ENCODE data around the gene DCXR. TPM values are rescaled to one million over a fixed set of nuclear protein-coding genes. Genes with fewer than 3 reads are reported as not detected.

Gene DCXR
- total and polyA plus RNA-seq, 2 experiments from 2014 or later: 86.9 to 137 TPM

DNA sequence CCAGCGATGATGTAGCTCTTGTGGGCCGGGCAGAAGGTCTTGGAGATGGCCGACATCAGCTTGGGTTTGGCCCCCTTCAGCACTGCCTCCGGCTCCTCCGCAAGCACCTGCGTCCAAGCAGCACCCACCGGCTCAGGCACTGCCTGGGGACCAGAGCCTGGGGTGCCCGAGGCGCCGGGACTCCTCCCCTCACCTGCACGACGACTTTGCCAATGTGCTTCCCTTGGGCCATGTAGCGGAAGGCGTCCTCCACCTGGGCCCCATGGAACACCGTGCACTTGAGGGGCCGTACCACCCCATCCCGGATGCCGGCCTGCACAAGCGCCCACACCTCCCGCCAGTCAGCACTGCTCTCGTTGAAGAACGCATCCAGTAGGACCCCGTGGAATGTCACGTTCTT is 45.5 kb upstream of the DCXR start:
- H3K36me3 Mint-ChIP-seq (ENCODE audit: low read depth): peaks cover 58% of the 10 kb centered on the region
- ATAC-seq (no peak), DNase-seq (ENCODE audit: low spot score) (no peak)
- peaks cover 18% of the 10 kb centered on the region for H3K27me3 Mint-ChIP-seq (ENCODE audit: insufficient read depth, low read depth, poor library complexity)
- Histone ChIP-seq H3K79me2 (replicated peaks; ENCODE audit: insufficient read depth) (no peaks in the 10 kb centered on the region), H3K27ac (ENCODE audit: low read depth) (no peak overlapping the region), H3K4me1 (ENCODE audit: insufficient read depth) (no peaks in the 10 kb centered on the region), H4K20me1 (replicated peaks; ENCODE audit: insufficient read depth) (peaks cover 8% of the 10 kb centered on the region), H3F3A (replicated peaks; ENCODE audit: low read depth) (peaks cover 17% of the 10 kb centered on the region), H3K36me3 (ENCODE audit: insufficient read depth) (peaks cover 12% of the 10 kb centered on the region; the same call in 1 of the 2 replicates), H3K9me2 (ENCODE audit: insufficient read depth) (no peaks in the 10 kb centered on the region), H3K27me3 (ENCODE audit: insufficient read depth) (no peaks in the 10 kb centered on the region), H3K4me2 (no peak overlapping the region), H2AFZ (no peak overlapping the region), H3K4me3 (no peak overlapping the region)
- TF ChIP-seq NANOG (IDR thresholded peaks at IDR 0.05; ENCODE audit: borderline replicate concordance): no peak
- TF ChIP-seq POLR2AphosphoS5 (IDR thresholded peaks at IDR 0.05; ENCODE audit: low read depth): no peak; the same call in 1 of the 2 replicates
- TF ChIP-seq EZH2phosphoT487 (IDR thresholded peaks at IDR 0.05; ENCODE audit: unreplicated experiment): no peak
- TF ChIP-seq, protein P1, sequence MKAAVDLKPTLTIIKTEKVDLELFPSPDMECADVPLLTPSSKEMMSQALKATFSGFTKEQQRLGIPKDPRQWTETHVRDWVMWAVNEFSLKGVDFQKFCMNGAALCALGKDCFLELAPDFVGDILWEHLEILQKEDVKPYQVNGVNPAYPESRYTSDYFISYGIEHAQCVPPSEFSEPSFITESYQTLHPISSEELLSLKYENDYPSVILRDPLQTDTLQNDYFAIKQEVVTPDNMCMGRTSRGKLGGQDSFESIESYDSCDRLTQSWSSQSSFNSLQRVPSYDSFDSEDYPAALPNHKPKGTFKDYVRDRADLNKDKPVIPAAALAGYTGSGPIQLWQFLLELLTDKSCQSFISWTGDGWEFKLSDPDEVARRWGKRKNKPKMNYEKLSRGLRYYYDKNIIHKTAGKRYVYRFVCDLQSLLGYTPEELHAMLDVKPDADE (IDR thresholded peaks at IDR 0.05): no peak
- TF ChIP-seq, protein P2, sequence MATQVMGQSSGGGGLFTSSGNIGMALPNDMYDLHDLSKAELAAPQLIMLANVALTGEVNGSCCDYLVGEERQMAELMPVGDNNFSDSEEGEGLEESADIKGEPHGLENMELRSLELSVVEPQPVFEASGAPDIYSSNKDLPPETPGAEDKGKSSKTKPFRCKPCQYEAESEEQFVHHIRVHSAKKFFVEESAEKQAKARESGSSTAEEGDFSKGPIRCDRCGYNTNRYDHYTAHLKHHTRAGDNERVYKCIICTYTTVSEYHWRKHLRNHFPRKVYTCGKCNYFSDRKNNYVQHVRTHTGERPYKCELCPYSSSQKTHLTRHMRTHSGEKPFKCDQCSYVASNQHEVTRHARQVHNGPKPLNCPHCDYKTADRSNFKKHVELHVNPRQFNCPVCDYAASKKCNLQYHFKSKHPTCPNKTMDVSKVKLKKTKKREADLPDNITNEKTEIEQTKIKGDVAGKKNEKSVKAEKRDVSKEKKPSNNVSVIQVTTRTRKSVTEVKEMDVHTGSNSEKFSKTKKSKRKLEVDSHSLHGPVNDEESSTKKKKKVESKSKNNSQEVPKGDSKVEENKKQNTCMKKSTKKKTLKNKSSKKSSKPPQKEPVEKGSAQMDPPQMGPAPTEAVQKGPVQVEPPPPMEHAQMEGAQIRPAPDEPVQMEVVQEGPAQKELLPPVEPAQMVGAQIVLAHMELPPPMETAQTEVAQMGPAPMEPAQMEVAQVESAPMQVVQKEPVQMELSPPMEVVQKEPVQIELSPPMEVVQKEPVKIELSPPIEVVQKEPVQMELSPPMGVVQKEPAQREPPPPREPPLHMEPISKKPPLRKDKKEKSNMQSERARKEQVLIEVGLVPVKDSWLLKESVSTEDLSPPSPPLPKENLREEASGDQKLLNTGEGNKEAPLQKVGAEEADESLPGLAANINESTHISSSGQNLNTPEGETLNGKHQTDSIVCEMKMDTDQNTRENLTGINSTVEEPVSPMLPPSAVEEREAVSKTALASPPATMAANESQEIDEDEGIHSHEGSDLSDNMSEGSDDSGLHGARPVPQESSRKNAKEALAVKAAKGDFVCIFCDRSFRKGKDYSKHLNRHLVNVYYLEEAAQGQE (IDR thresholded peaks at IDR 0.05; ENCODE audit: unreplicated experiment): no peak
- TF ChIP-seq ZNF331 (CRISPR knock-in tag; IDR thresholded peaks at IDR 0.05; ENCODE audit: low read depth): no peak
- TF ChIP-seq, protein P3, sequence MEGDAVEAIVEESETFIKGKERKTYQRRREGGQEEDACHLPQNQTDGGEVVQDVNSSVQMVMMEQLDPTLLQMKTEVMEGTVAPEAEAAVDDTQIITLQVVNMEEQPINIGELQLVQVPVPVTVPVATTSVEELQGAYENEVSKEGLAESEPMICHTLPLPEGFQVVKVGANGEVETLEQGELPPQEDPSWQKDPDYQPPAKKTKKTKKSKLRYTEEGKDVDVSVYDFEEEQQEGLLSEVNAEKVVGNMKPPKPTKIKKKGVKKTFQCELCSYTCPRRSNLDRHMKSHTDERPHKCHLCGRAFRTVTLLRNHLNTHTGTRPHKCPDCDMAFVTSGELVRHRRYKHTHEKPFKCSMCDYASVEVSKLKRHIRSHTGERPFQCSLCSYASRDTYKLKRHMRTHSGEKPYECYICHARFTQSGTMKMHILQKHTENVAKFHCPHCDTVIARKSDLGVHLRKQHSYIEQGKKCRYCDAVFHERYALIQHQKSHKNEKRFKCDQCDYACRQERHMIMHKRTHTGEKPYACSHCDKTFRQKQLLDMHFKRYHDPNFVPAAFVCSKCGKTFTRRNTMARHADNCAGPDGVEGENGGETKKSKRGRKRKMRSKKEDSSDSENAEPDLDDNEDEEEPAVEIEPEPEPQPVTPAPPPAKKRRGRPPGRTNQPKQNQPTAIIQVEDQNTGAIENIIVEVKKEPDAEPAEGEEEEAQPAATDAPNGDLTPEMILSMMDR (conservative IDR thresholded peaks at IDR 0.05; ENCODE audit: low read depth in 2 of 2): no peak
- no peaks in the 10 kb centered on the region; the same call in 2 of the 3 replicates for H3K9me3 Mint-ChIP-seq
- no peak overlapping the region for H3K4me3 Mint-ChIP-seq
- H3K4me1 Mint-ChIP-seq: peaks cover 3% of the 10 kb centered on the region
- no peak overlapping the region for H3K27ac Mint-ChIP-seq

DNA sequence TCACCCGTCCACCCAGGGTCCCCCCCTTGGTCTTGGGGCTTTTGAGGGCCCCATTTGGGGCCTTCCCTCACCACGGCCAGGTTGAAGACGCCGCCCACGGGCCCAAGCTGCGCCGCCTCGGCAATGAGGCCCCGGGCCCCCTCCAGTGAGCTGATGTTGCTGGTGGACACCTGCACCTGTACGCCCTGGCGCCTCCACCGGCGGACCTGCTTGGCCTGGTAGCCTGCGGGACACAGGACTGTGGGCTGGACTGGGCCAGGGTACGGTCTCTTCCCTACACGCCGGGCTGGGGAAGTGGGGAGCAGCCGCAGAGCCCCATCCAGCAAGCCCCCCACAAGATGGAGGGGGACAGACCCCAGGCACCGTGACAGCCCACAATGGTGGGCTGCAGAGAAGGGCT is 45.0 kb upstream of the DCXR start:
- H3K27me3 Mint-ChIP-seq (ENCODE audit: insufficient read depth, low read depth, poor library complexity): peaks cover 18% of the 10 kb centered on the region
- DNase-seq (ENCODE audit: low spot score): no peak
- H3K9me3 Mint-ChIP-seq: no peaks in the 10 kb centered on the region; the same call in 2 of the 3 replicates
- Histone ChIP-seq H3K79me2 (replicated peaks; ENCODE audit: insufficient read depth) (no peaks in the 10 kb centered on the region), H3F3A (replicated peaks; ENCODE audit: low read depth) (peaks cover 19% of the 10 kb centered on the region), H3K4me2 (no peak overlapping the region), H3K27ac (ENCODE audit: low read depth) (no peak overlapping the region), H3K4me1 (ENCODE audit: insufficient read depth) (no peaks in the 10 kb centered on the region), H3K4me3 (no peak overlapping the region), H3K36me3 (ENCODE audit: insufficient read depth) (peaks cover 10% of the 10 kb centered on the region; the same call in 1 of the 2 replicates), H4K20me1 (replicated peaks; ENCODE audit: insufficient read depth) (peaks cover 8% of the 10 kb centered on the region), H3K9me2 (ENCODE audit: insufficient read depth) (no peaks in the 10 kb centered on the region), H2AFZ (no peak overlapping the region), H3K27me3 (ENCODE audit: insufficient read depth) (no peaks in the 10 kb centered on the region)
- no peak for ATAC-seq
- H3K36me3 Mint-ChIP-seq (ENCODE audit: low read depth): peaks cover 57% of the 10 kb centered on the region
- H3K4me3 Mint-ChIP-seq: no peak overlapping the region
- no peak overlapping the region for H3K27ac Mint-ChIP-seq
- peaks cover 3% of the 10 kb centered on the region for H3K4me1 Mint-ChIP-seq
- TF ChIP-seq, protein P2 (IDR thresholded peaks at IDR 0.05; ENCODE audit: unreplicated experiment): no peak

All from GM23338 (cell line).